Measurements from ENCODE around the gene PHLDA3. TPM values are rescaled to one million over a fixed set of nuclear protein-coding genes. Genes with fewer than 3 reads are reported as not detected.

PHLDA3 gene
- total and polyA plus RNA-seq, 2 of the 13 experiments (the other 11 are each of a cell fraction or from before 2014, with no cell fraction given): 16.7 to 33.6 TPM

- no peak for TF ChIP-seq ZMAT5 (CRISPR knock-in tag; IDR thresholded peaks at IDR 0.05; ENCODE audit: borderline replicate concordance, low read depth)
- no peak; the same call in 1 of the 2 replicates for TF ChIP-seq ZNF34 (CRISPR knock-in tag; IDR thresholded peaks at IDR 0.05; ENCODE audit: borderline replicate concordance)
- peak; percentile 79 for TF ChIP-seq PHF21A (CRISPR knock-in tag; IDR thresholded peaks at IDR 0.05)
- TF ChIP-seq RARA (CRISPR knock-in tag; IDR thresholded peaks at IDR 0.05): no peak; the same call in 1 of the 2 replicates
- TF ChIP-seq ARID3A (IDR thresholded peaks at IDR 0.05; ENCODE audit: low read depth, low read length): no peak
- peak; percentile 91 for TF ChIP-seq TAF1 (CRISPR knock-in tag; IDR thresholded peaks at IDR 0.05)
- no peak for TF ChIP-seq PRPF4 (IDR thresholded peaks at IDR 0.05; ENCODE audit: low read depth, low read length, poor library complexity, severe bottlenecking)
- no peak for TF ChIP-seq ZNF547 (CRISPR knock-in tag; IDR thresholded peaks at IDR 0.05)
- TF ChIP-seq ZBTB4 (CRISPR knock-in tag; IDR thresholded peaks at IDR 0.05; ENCODE audit: borderline replicate concordance): no peak
- peak; percentile 53; the same call in 1 of the 2 replicates for TF ChIP-seq MIER3 (CRISPR knock-in tag; IDR thresholded peaks at IDR 0.05; ENCODE audit: borderline replicate concordance)
- TF ChIP-seq ZNF230 (CRISPR knock-in tag; IDR thresholded peaks at IDR 0.05): 0 out of 2 replicates have a peak, but pooled peaks have one; percentile 15
- no peak for TF ChIP-seq HNF4G (IDR thresholded peaks at IDR 0.05; ENCODE audit: borderline replicate concordance, low read depth, low read length)
- TF ChIP-seq HNF4G (CRISPR knock-in tag; IDR thresholded peaks at IDR 0.05; ENCODE audit: borderline replicate concordance, low read depth): no peak
- TF ChIP-seq CCDC6 (CRISPR knock-in tag; IDR thresholded peaks at IDR 0.05): no peak; the same call in 1 of the 2 replicates
- TF ChIP-seq IKZF4 (CRISPR knock-in tag; IDR thresholded peaks at IDR 0.05; ENCODE audit: borderline replicate concordance, low read depth, not compliant biosample characterization): no peak
- no peak for TF ChIP-seq ZSCAN22 (CRISPR knock-in tag; IDR thresholded peaks at IDR 0.05)
- no peak for TF ChIP-seq NFE2L2 (IDR thresholded peaks at IDR 0.05; ENCODE audit: low read length)
- no peak for TF ChIP-seq ZKSCAN5 (CRISPR knock-in tag; IDR thresholded peaks at IDR 0.05)
- no peak for TF ChIP-seq GMEB1 (CRISPR knock-in tag; IDR thresholded peaks at IDR 0.05; ENCODE audit: borderline replicate concordance)
- TF ChIP-seq TOPORS (CRISPR knock-in tag; IDR thresholded peaks at IDR 0.05): 0 out of 2 replicates have a peak, but pooled peaks have one; percentile 34
- TF ChIP-seq JUNB (CRISPR knock-in tag; IDR thresholded peaks at IDR 0.05; ENCODE audit: borderline replicate concordance): no peak
- TF ChIP-seq NFKBIZ (CRISPR knock-in tag; IDR thresholded peaks at IDR 0.05): no peak
- no peak for TF ChIP-seq ONECUT2 (CRISPR knock-in tag; IDR thresholded peaks at IDR 0.05)
Measured at GRCh38 chr1:201468844-201469644, at the start of gene PHLDA3 (continued).
